HG02973 (cell line): ENCODE data around the gene TRIM40.

Source experiments
- ATAC-seq: cut with Tn5 transposase; IDR thresholded peaks from one replicate; pipeline ENCODE4 v1.9.1; 2021; ENCODE audit warnings: moderate library complexity; ENCODE audit not compliant: unreplicated experiment

The TRIM40 gene

GRCh38 chr6:30135757-30136156, at the start of gene TRIM40:
TSS of gene TRIM40 (plus strand) at chr6:30136140. CDS start at chr6:30137037, 897 bp downstream.
- no peak for ATAC-seq

GRCh38 chr6:30087876-30088275, 48.1 kb upstream of the TRIM40 start:
- no peak for ATAC-seq

- no peak for ATAC-seq
These were observed 44.2 kb upstream of the TRIM40 start for GRCh38 chr6:30091577-30092381.

GRCh38 chr6:30092852-30093543, 42.9 kb upstream of the TRIM40 start:
- ATAC-seq, result no peak

- ATAC-seq, result no peak
These were observed 41.8 kb upstream of the TRIM40 start for GRCh38 chr6:30093951-30094661.

GRCh38 chr6:30096829-30097228, 39.1 kb upstream of the TRIM40 start:
- ATAC-seq, result no peak

- no peak for ATAC-seq
These were observed 37.8 kb upstream of the TRIM40 start for GRCh38 chr6:30097902-30098768.

- ATAC-seq, result no peak
These were observed 35.8 kb upstream of the TRIM40 start for GRCh38 chr6:30100154-30100553.

GRCh38 chr6:30100585-30101443, 35.1 kb upstream of the TRIM40 start:
- ATAC-seq, result no peak

GRCh38 chr6:30101444-30102413, 34.2 kb upstream of the TRIM40 start:
- ATAC-seq, result no peak

- ATAC-seq, result no peak
These were observed 33.4 kb upstream of the TRIM40 start for GRCh38 chr6:30102414-30102969.

GRCh38 chr6:30102970-30103871, 32.7 kb upstream of the TRIM40 start:
- peak; percentile 65 for ATAC-seq

- no peak for ATAC-seq
These were observed 32.1 kb upstream of the TRIM40 start for GRCh38 chr6:30103872-30104179.

GRCh38 chr6:30104661-30105060, 31.3 kb upstream of the TRIM40 start:
- no peak for ATAC-seq

GRCh38 chr6:30111266-30111856, 24.6 kb upstream of the TRIM40 start:
- no peak for ATAC-seq

GRCh38 chr6:30112402-30112994, 23.4 kb upstream of the TRIM40 start:
- no peak for ATAC-seq
